ENCODE data around the gene TNPO3.

The TNPO3 gene

DNA sequence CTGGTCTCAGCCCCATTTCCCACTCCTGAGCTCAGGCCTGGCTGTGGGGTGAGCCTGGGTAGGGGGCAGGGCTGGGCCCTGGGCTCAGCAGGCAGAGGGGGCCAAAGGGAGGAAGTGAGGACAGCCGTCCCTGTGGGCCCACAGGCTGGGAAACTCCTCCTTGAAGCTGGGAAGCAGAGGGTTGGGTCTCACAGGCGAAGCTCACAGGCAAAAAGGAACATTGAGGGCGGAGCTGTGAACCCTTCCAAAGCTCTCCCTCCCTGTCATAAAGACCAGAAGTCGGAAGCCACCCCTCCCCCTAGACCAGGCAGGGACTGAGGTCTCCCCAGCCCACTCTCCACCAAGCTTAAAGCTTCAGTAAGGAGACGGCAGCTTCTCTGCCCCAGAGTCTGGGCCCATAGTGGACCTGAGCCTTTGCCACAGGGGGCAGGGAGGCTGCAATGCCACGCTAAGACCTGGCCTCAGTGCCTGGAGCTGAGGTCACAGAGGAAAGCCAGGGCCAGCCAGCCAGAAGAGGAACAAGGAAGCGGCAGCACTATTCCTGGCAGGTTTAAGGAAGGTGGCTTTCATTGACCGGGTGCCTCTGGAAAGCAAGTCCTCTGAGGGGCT is 143.4 kb downstream of the TNPO3 start:
- Mint-ChIP-seq H3K36me3 (ENCODE audit: insufficient read depth) (no peaks in the 10 kb centered on the region), H3K9me3 (no peaks in the 10 kb centered on the region), H3K27ac (peak overlapping the region in 1 of 2 donors; percentile 38), H3K27me3 (peaks cover 62 to 97% of the 10 kb centered on the region in 2 donors), H3K4me3 (no peak overlapping the region), H3K4me1 (ENCODE audit: low read depth in 2 of 2) (peaks cover 4 to 9% of the 10 kb centered on the region in 2 donors)
- DNase-seq (no peak), ATAC-seq (replicated peaks) (no peak)

DNA sequence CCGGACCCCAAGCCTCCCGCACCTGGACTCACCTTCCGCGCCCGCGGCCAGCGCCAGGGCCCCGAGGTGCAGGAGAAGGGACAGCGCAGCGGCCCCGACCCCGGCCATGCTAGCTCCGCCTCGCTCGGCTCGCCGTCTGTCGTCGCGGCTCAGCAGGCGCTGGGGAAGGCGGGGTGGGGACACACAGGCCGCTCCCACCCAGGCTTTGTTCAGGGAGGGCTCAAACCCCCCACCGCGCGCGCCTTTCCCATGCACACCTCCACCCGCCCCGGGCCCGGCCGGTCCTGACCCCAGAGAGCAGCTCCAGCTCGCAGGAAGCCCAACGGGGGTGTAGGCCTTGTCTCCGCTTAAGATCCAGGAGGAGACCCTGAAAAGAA is 144.4 kb downstream of the TNPO3 start, which contains the start of gene KCP:
Gene KCP, minus strand, starts transcription at position 141 of the 377 bp plus-strand sequence. Its CDS starts 33 bp downstream, at position 108.
- no peak within 1 kb of the TSS for H3K4me3 Mint-ChIP-seq
- DNase-seq (no peak), ATAC-seq (replicated peaks) (no peak)
- H3K27ac Mint-ChIP-seq = no peak within 1 kb of the TSS
- H3K9me3 Mint-ChIP-seq = no peaks in the 10 kb centered on the region
- H3K4me1 Mint-ChIP-seq (ENCODE audit: low read depth in 2 of 2) = peaks cover 4 to 9% of the 10 kb centered on the region in 2 donors
- H3K27me3 Mint-ChIP-seq = peaks cover 65 to 99% of the 10 kb centered on the region in 2 donors
- H3K36me3 Mint-ChIP-seq (ENCODE audit: insufficient read depth) = no peaks in the 10 kb centered on the region

DNA sequence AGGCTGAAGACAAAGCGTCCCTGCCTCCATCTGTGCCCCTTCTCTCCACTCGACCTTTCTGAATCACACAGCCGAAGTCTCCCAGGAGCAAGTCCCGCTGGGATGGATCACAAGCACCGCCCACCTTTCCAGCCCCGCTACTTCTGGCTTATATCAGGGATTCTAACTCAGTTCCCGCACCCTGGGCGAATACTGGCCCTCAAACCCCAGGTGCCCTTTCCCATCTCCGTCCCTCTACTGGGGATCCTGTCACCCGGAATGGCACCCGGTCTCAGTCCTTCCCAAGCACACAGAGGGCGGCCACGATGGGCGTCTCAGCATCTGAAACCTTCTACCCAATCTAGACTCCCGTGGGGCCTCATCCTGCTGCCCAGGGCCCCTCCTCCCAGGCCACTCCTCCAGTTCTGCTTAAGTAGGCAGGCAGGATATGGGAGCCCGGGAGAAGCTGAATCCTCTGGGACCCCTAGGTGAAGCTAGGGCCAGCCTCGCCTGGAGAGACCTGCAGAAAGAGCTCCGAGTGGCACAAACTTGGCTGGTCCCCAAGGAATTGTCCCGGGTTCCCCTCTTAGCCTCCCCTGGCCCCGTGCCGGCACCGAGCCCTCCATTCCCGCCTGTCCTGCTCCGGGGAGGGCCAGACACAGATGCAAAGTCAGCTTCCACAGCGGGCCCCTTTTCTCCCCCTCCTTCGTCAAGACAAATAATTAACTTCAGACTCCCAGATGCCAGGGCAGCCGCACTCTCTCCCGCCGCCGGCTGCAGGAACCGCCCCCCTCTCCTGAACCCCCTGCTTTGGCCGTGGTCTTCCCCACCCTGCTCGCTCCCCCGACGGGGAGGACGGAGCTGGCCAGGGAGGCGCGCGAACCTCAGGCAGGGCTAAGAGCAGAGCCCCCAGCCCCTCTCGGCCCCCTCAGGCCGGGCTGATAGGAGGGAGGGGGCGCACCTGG is 145.0 kb downstream of the TNPO3 start:
- Mint-ChIP-seq H3K36me3 (ENCODE audit: insufficient read depth) (no peaks in the 10 kb centered on the region), H3K4me1 (ENCODE audit: low read depth in 2 of 2) (peaks cover 4 to 5% of the 10 kb centered on the region in 2 donors), H3K4me3 (no peak overlapping the region), H3K9me3 (no peaks in the 10 kb centered on the region), H3K27me3 (peaks cover 60 to 99% of the 10 kb centered on the region in 2 donors), H3K27ac (no peak overlapping the region)
- DNase-seq (no peak), ATAC-seq (replicated peaks) (no peak)

DNA sequence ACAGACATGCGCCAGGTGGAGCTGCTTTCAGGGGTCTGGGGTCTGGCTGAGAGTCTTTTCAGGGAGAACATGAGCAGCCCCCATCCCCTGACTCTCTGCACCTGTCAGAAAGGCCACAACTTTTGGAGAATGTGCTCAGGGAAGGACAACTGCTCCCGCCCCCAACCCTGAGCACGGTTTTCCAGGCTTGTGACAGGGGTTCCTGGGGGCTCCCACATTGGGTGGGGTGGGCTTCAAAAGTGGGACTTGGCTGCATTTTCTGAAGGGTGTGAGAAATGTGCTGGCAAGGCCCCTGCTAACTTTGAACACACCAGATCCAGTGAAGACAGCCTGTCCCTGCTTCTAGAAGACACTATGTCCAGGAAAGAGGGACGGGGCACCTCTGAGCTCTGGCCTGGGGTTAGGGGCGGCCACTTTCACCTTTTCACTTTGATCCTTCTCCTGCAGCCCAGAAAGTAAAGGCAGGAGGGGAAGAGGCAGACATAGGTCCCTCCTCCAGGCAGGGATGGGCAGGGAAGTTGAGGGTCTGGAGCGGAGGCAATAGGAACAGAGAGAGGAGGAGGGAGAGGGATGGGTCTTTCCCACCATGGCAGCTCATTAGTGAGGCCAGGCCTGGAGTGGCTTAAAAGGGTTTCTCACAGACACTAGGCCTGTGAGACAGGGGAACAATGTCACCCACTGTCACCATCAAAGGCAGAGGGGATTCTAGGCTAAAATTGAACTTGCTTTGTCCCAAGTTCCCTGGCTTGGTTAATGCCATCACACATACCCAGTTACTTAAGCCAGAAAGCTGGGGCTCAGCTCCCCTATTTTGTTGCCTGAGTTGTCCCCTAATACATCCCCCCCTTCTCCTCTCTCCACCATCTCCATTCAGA is 145.9 kb downstream of the TNPO3 start:
- ATAC-seq (replicated peaks) = no peak
- peaks cover 53 to 99% of the 10 kb centered on the region in 2 donors for H3K27me3 Mint-ChIP-seq
- H3K4me1 Mint-ChIP-seq (ENCODE audit: low read depth in 2 of 2) = peaks cover 6 to 7% of the 10 kb centered on the region in 2 donors
- H3K36me3 Mint-ChIP-seq (ENCODE audit: insufficient read depth) = no peaks in the 10 kb centered on the region
- H3K27ac Mint-ChIP-seq = no peak overlapping the region
- no peaks in the 10 kb centered on the region for H3K9me3 Mint-ChIP-seq
- DNase-seq = no peak
- no peak overlapping the region for H3K4me3 Mint-ChIP-seq

DNA sequence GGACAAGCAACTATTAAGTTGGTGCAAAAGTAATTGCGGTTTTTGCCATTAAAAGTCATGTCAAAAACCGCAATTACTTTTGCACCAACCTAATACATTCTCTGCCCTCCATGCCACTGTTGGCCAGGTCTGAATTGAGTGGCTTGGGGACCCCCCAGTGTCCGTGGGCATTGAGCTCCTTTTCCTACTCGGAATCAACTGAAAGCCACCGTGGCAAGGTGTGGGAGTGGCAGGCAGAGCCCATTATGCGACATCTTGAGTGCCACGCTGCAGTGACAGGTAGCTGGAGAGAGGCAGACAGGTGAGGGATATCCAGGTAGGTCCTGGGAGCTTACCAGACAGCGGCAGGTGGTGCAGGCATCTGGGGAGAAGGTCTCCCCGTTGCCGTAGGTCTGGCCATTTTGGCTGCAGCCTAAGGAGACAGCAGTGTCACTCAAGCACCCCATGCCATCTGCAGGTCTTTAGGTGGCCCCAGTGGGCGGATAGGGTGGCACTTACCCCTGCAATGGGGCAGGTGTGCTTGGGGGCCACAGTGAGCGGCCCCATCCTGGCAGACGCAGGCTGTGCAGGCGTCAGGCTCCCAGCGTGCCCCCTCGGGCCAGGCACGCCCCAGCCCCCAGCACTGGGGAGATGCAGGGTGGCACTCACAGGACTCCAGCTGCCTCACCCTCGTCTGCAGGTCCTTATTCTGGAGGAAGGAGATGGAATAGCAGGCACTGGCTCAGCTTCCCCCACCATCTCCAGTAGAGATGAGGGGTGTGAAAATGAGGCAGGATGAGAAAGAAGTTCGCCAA is 147.9 kb downstream of the TNPO3 start:
- H3K4me3 Mint-ChIP-seq = no peak overlapping the region
- H3K36me3 Mint-ChIP-seq (ENCODE audit: insufficient read depth) = peaks cover 3% of the 10 kb centered on the region
- H3K4me1 Mint-ChIP-seq (ENCODE audit: low read depth in 2 of 2) = peaks cover 6% of the 10 kb centered on the region in 2 donors
- no peak overlapping the region for H3K27ac Mint-ChIP-seq
- no peaks in the 10 kb centered on the region for H3K9me3 Mint-ChIP-seq
- ATAC-seq (replicated peaks) (no peak), DNase-seq (no peak)
- H3K27me3 Mint-ChIP-seq = peaks cover 52 to 97% of the 10 kb centered on the region in 2 donors

DNA sequence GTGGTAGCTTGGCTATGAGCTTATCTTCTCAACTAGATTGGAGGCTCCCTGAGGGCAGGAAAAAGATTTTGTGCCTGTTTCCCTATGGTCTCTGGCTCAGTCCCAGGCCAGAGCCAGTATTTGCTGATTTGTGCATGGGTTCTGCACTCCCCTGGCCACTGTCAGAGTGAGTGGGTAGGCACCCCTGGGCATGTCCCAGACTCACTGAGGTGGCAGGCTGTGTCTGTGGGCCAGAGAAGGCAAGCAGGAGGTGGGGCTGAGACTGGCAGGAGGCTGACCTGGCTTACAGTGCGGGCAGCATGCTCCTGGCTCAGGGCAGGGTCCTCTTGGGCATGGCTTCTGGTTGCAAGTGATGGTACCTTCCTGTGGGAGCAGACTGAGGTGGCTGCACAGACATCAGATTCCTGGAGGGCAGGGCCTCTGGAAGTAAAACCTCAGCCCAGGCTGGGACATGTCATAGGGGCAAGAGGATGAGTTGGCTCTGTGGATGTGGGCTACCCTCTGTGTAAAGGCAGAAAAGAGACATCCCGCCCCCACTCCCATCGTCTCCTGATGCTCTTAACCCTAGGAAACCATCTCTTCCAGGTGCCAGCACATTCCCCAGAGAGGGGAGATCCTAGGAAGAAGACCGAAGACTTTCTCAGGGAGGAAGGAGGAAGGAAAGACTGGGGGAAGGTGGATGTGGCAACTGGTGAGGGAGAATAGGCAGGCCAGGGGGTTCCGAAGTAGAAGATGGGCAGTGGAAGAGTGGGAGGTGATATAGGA is 148.7 kb downstream of the TNPO3 start:
- Mint-ChIP-seq H3K36me3 (ENCODE audit: insufficient read depth) (peaks cover 3% of the 10 kb centered on the region), H3K4me3 (no peak overlapping the region), H3K4me1 (ENCODE audit: low read depth in 2 of 2) (peaks cover 6% of the 10 kb centered on the region in 2 donors), H3K27me3 (peaks cover 45 to 96% of the 10 kb centered on the region in 2 donors), H3K27ac (no peak overlapping the region), H3K9me3 (no peaks in the 10 kb centered on the region)
- DNase-seq (no peak), ATAC-seq (replicated peaks) (no peak)

DNA sequence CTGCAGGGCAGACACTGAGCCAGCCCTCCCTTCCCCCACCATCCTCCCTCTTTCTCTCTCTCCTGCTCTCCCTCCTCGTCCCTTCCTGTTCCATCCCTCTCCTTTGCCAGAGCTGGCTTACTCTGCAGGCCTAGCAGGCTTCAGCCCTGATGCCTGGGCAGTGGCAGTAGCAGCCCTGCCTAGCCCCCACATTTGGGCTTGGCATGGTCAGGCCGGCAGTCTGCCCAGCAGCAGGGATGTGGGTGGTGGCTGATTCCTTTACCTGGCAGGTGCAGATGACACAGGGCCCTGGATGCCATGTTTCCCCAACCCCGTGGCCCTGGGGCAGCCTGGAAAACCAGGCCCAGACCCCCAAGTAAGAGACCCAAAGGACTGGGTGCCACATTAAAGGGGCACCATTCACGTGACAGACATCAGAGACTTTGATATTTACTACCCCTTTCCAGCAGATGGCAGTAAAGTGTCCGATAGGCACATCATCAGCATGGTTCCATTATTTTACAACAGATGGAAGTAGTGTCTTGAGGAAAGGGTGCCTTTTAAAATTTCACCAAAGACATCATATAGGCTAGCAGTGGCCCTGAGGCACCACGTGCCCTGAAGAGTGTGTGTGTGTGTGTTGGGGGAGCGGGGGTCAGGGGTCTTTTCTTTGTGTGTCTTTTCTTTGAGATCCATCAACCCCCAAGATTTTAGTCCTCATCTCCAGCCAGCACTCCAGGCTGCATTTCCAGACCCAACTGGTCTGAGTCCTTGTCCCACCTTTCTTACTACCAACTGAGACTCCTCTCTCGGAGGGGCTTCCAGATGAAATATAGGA is 150.3 kb downstream of the TNPO3 start:
- H3K4me3 Mint-ChIP-seq = no peak overlapping the region
- H3K4me1 Mint-ChIP-seq (ENCODE audit: low read depth in 2 of 2) = peaks cover 6% of the 10 kb centered on the region in 2 donors
- H3K36me3 Mint-ChIP-seq (ENCODE audit: insufficient read depth) = peaks cover 3% of the 10 kb centered on the region
- H3K9me3 Mint-ChIP-seq = no peaks in the 10 kb centered on the region
- H3K27me3 Mint-ChIP-seq = peaks cover 33 to 80% of the 10 kb centered on the region in 2 donors
- DNase-seq (peak; percentile 24 to 29 (median 27)), ATAC-seq (replicated peaks) (peak; percentile 82)
- peak overlapping the region in 1 of 2 donors; percentile 71 for H3K27ac Mint-ChIP-seq

All from effector memory CD8-positive, alpha-beta T cell (primary cell).